Activated T-helper 1 cell treated with Interleukin-2 at 50 U/mL for 16 hours (primary cell): Measurements from ENCODE around the gene CNTNAP5.

Experiments
- DNase-seq: peaks from one replicate; pipeline ENCODE4 v3.0.0-alpha.2; 2020; ENCODE audit warnings: low read depth

CNTNAP5 gene

GRCh38 chr2:124267794-124268193 is 242.7 kb downstream of the CNTNAP5 start:
- DNase-seq: no peak

- DNase-seq: no peak
These were observed 244.3 kb downstream of the CNTNAP5 start for GRCh38 chr2:124269348-124269747.

DNA sequence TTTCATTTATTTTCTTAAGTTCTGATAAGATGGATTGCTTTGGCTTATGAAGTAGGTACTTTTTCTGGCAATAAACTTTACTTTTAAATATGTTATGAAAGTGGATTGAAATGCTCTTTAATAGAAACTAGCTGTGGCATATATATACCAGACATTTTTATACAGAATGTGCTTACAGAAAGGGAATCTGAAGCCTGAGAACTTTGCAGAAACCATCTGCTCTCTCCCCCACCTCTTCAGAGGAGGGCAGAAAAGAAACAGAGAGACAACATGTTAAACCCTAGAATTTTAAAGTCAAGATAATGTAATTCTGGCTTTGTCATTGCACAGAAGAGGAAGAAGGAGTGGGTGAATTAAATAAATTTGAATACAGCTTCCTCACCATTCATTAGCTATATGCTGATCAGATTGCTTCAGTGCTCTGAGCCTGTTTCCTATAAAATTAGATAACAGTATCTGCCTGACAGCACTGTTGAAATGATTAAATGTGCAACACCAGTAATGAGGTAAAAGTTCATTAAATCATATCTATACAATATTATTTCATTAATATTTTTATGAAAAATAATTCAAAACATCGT is 247.3 kb downstream of the CNTNAP5 start:
- DNase-seq: no peak

DNA sequence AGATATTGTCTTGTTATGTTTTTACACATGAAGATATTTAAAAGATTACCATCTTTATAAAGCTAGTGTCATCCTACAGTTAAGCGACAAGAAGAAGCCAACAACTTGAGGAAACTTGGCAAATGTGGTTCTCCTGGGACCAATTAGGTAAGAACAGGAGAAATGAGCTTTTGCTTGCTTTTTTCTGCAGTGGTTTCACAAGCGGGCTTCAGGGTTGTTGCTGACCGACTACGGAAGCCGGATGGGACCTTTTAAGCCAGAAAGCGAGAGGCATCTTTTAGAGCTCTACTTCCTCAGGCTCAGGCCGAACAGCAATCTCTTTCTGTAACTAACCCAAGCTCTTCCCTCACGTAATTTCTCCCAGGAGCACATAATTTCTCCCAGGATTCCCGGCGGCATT is 256.5 kb downstream of the CNTNAP5 start:
- no peak for DNase-seq

GRCh38 chr2:124283096-124283495 is 258.0 kb downstream of the CNTNAP5 start:
- no peak for DNase-seq

GRCh38 chr2:124286089-124286783 is 261.1 kb downstream of the CNTNAP5 start:
- DNase-seq: no peak

DNA sequence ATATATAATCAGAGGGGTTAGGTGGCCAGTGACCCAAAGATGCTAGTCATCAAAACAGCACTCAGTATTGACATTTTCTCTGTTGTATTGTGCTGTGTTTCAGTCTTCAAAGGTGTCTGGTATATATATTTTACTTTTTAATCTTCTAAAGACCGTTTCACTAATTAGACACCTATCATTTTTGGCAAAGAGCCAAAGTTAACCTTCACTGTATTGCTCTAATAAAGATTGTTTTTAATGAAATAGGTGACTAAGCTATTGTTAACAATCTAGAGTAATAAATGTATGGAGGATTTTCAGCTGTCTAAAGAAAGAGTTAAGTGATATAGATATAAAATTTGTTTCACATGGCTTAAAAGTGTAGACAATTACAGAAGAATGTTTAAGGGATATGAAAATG is 264.0 kb downstream of the CNTNAP5 start:
- DNase-seq: no peak

GRCh38 chr2:124289615-124290014 is 264.5 kb downstream of the CNTNAP5 start:
- DNase-seq: no peak

- DNase-seq: no peak
These were observed 271.4 kb downstream of the CNTNAP5 start for GRCh38 chr2:124296470-124296869.

GRCh38 chr2:124301915-124302314 is 276.8 kb downstream of the CNTNAP5 start:
- DNase-seq: no peak

GRCh38 chr2:124308319-124309062 is 283.4 kb downstream of the CNTNAP5 start:
- no peak for DNase-seq

GRCh38 chr2:124309563-124310138 is 284.6 kb downstream of the CNTNAP5 start:
- no peak for DNase-seq

DNA sequence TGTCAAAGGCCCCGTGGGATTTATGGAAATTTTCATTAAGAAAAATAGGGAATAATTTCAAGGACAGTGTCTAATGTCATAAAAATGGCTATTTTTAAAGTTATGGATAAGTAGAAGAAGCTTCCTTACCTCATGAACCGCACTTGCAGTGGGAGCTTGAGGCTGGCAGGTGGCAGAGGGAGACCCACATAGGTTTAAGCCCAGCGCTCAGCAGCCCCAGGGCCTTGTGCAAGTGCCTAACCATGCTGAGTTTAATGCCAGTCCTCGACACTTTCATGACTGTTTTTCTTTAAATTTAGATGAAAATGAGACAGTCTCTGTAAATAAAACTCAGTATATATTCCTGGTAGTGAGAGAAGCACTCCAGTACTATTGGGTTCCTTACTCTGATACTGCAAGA is 285.6 kb downstream of the CNTNAP5 start:
- no peak for DNase-seq

- DNase-seq: no peak
These were observed 289.0 kb downstream of the CNTNAP5 start for GRCh38 chr2:124314084-124314483.

- no peak for DNase-seq
These were observed 290.3 kb downstream of the CNTNAP5 start for GRCh38 chr2:124315221-124315880.

- no peak for DNase-seq
These were observed 291.0 kb downstream of the CNTNAP5 start for GRCh38 chr2:124316133-124316532.

DNA sequence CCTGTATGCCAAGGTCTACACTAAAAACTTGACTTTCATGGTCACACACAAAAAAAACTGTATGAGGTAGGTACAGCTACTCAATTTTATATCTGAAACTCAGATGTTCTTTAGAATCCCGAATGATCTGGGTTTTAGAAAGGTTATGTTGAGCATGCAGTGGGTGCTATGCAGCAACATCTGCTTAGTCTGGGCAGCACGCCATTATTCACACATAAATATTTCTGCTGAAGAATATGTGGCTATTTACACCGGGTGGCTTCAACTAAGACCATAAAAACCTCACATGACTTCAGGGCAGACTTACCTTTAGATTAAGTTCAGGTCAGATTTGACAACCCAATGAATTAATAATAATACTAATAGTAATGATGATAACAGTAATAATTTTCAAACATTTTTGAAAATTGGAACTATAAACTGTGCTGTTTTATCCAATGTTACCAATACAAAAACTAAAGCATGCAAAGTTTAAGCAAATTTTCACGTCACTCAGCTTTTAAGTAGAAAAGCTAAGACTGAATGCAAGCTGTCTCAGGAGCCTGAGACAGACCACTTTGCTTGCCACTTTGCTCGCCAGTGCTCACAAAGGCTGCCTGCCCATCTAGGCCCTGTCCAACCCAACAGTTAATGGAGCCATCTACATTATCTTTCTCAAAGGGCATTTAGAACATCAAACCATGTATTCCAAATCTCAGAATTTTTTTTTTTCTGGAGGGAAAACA is 292.0 kb downstream of the CNTNAP5 start:
- no peak for DNase-seq

- DNase-seq: no peak
These were observed 292.5 kb downstream of the CNTNAP5 start for GRCh38 chr2:124317628-124318027.

DNA sequence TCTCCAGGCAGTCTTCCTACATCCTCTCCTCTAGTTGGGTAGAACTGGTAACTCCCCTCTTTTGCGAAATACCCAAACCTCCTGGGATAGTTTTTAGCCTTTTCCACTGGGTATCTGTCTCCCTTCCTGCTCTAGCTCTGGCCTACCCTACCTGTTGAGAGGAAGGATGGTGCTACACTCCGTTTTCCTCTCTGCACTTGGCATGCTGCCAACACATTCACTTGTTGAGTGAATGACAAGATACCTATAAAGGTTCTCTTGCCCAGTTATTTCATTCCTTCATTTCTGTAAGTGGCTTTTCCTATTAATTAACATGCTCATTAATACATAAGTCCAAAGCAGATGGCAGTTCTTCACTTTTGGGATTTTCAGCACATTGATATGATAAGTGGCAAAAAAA is 293.8 kb downstream of the CNTNAP5 start:
- DNase-seq: no peak

DNA sequence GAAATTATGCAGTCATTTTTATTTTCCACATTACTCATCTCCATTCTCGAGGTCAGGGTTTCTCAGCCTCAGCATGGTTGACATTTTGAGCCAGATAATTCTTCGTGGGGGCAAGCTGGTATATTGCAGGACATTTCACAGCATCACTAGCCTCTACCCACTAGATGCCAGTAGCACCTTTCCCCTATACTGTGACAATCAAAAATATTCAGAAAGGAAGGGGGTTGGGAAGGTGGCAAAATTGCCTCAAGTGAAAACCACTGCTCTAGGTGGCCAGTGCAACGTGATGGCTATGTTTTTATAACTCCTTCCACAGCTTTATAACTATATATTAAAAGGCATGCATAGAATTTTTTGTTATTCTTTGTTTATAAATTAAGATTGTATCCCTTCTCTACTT is 294.5 kb downstream of the CNTNAP5 start:
- DNase-seq: no peak

- no peak for DNase-seq
These were observed 295.1 kb downstream of the CNTNAP5 start for GRCh38 chr2:124320051-124320688.
